ENCODE data around the gene EXTL1. TPM values are rescaled to one million over a fixed set of nuclear protein-coding genes. Genes with fewer than 3 reads are reported as not detected.
A peak's percentile ranks its signal among the peaks of the same experiment; 100 is the strongest.

EXTL1 gene
- total RNA-seq, 1 donor from 2014 or later, result 39.9 TPM

DNA sequence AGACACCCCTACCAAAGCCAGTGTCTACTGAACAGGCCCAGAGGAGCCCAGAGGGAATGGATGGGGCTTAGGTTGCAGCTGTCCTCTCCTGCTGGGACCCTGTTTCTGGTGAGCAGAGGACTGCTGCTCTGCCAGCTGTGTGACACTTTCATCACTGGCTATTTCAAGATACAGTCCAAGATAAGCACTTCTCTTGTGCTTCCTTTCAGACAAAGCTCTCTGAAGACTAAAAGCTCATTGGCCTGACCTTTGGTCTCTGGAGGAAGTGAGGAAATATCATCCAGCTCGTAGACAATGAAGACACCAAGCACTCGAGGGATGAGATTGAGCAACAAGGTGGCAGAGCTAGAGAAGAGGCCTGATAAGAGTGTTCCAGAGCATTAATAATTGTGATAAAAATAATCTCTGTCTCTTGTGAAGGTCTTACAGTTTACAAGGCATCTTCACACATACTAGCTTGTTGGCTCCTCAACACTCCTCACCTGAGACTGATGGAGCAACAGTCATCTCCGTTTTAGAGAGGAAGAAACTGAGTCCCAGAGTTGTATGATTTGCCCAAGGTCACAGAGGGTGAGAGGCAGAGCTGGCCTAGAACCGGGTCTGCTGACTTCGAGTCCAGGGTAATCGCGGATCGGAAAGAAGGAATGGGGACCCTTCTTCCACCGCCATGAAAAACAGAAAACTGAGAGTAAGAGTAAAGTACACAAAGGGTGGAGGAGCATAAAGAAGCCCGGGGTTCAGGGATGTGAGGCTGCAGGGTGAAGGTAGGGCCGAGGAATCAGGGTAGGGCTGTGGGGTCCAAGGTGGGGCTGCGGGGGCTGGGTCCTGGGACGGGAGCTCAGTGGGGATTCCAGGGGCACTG, 24.4 kb upstream of the EXTL1 start:
- ATAC-seq, result peak; percentile 76

DNA sequence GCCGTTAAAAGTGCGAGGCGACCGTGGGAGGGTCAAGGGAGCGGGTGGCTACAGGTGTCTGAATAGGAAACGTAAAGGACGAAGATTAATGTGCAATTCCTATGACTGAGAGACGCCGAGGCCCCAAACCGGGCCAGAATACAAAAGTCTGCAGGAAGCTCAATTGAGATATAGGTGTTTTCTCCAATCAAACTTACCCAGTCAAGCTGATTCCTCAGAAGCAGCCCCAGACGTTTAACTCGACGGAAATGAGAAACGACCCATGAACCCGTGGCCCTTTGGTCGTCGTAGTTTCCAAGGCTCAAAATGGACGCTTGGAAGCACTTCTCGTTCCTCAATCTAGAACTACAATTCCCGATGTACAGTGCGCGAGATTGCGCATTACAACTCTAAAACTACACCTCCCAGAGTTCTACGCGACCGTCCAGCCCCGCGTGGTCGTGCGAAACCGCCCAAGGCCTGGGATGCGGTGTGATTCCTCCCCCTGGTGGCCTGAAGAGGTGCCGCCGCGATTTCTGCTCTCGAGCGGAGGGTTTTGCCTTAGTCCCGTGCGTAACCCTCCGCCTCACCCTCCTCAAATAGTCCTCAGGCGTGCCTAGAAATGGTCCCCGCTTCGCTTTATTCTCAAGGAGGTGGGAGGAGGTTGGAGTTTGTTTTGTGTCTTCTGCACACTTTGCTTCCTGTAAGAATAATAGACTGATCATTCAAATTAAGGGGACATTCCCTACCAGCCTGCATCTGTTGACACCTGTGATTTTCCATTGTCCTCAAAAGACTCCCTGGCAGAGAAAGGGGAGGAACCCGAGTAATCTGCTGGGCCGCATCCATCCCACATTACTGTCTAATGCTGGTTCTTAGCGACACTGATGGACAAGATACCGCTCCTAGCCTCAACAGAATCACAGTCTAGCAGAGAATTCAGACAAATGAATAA, 23.5 kb upstream of the EXTL1 start, which contains the start of gene PAFAH2:
TSS of gene PAFAH2 (minus strand) at position 236 of the 934 bp plus-strand sequence. CDS start 7,247 bp downstream, outside the sequence.
- intact Hi-C loops (cut with DNase I), result loop anchor here (5.0 kb wide), 1 partner anchor 96 kb away; no protein-coding TSS in a partner anchor
- DNase-seq (ENCODE audit: low spot score) (peak; percentile 98), ATAC-seq (peak; percentile 99)

More for the DNA sequence above, 24.4 kb upstream of the EXTL1 start:
- no peak for DNase-seq (ENCODE audit: low spot score)
- intact Hi-C loops (cut with DNase I), result loop anchor here (5.0 kb wide), 1 partner anchor 95 kb away; no protein-coding TSS in a partner anchor

DNA sequence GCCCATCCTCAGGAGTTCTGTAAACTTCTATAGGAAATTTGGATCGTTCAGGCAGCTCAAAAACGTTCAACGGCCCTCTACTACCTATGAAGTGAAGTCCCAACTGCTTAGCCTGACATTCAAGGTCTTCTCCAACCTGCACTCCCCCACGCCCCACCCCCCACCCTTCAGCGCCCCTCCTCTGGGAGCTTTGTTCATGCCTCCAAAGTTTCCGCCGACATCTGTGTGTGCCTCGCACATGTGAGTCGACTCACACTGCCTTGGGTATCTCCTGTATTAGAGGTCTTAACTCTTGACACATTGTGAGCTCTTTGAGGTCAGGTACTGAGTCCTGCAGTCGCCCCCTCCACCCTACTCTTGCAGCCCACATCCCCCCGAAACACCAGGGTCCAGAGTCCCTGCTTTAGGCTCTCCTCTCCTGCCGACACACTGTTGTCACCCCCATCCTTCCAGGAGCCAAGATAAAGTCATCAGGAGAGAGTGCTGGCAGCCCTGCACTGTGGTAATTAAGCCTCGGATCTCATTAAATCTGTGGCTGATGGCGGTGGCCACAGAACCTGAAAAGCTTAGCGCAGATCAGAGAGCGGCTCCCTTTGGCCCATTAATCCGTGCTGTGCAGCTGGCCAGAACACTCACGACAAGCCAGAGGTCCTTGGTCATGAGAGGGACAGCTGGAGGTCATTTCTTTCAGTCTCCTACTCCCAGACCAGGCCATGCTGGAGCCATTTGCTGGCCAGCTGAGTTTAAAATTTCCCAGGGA, 22.4 kb upstream of the EXTL1 start:
- DNase-seq (ENCODE audit: low spot score) (no peak), ATAC-seq (no peak)
- intact Hi-C loops (cut with DNase I), result loop anchor here (5.0 kb wide), 1 partner anchor 97 kb away; no protein-coding TSS in a partner anchor

DNA sequence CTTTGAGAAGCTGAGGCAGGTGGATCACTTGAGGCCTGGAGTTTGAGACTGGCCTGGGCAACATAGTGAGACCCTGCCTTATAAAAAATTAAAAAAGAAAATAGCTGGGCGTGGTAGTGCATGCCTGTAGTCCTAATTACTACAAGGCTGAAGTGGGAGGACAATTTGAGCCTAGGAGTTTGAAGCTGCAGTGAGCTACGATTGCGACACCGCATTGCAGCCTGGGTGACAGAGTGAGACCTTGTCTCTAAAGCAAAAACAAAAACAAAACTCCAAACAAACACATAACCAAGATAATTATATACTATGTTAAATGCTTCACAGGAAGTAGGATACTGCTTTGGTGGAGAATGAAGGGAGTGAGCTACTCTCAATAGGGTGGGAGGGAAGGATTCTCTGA, 18.3 kb upstream of the EXTL1 start:
- ATAC-seq (no peak), DNase-seq (ENCODE audit: low spot score) (no peak)
- intact Hi-C loops (cut with DNase I), result no loop called here

DNA sequence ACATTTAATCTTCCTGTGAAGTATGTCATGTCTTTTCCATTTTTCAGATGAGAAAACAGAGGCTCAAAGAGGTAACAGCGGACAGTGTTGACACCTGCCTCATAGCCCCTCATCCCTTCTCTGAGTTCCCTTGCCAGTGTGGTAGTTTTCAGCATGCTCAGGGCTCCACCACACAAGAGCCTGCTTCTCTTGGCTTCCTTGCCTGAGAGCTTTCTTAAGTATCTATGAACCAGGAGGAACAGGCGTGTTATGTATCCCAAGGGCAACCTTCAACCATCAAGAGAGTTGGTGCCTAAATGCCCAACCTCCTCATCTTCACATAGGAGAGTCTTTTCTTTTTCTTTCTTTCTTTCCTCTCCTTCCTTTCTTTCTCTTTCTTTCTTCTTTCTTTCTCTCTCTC, 17.8 kb upstream of the EXTL1 start:
- DNase-seq (ENCODE audit: low spot score), result no peak
- intact Hi-C loops (cut with DNase I), result no loop called here
- ATAC-seq, result no peak

DNA sequence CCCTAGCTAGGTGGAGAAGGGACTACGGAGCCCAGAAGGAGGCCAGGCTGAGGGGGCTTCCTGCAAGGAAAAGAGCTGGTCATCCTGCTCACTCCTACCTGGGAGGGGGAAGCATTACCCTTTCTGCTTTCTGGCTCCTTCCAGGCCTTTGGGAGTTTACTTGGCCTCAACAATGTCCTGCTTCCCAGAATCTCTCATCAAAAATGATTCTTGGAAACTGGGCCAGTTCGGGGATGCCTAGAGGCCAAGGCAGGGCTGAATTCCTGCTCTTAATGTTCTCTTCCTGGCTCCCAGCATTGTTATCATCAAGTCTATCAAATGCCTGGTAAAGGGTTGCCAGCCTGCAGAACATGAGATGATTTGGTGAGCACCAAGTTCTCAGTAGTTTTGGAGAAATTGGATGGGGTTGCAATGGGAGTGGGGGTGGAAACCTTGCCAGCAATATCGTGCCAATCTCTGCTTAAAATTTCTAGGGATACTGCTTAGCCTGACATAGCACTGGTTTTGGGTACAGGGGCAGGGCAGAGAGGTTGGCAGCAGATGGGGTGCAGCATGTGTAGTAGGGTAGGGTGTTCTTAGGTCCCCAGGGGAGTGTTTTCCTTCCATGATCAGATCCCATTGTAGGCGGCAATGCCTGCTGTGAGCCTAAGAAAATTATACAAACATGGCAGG, 16.0 kb upstream of the EXTL1 start:
- DNase-seq (ENCODE audit: low spot score) (no peak), ATAC-seq (peak; percentile 84)
- intact Hi-C loops (cut with DNase I), result no loop called here

DNA sequence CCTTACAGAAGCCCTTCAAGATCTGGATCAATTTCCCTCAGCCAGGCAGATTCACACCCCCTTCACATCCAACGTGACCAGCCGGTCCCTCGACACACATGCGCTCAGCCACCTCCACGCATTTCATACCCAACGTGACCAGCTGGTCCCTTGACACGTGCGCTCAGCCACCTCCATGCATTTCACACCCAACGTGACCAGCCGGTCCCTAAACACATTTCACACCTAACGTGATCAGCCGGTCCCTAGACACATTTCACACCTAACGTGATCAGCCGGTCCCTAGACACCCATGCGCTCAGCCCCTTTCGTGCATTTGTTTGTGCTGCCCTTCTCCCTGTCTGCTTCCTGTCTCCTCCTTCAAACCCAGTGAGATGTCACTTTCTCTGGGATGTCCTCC, 14.9 kb upstream of the EXTL1 start:
- DNase-seq (ENCODE audit: low spot score) (no peak), ATAC-seq (no peak)
- intact Hi-C loops (cut with DNase I), result no loop called here

DNA sequence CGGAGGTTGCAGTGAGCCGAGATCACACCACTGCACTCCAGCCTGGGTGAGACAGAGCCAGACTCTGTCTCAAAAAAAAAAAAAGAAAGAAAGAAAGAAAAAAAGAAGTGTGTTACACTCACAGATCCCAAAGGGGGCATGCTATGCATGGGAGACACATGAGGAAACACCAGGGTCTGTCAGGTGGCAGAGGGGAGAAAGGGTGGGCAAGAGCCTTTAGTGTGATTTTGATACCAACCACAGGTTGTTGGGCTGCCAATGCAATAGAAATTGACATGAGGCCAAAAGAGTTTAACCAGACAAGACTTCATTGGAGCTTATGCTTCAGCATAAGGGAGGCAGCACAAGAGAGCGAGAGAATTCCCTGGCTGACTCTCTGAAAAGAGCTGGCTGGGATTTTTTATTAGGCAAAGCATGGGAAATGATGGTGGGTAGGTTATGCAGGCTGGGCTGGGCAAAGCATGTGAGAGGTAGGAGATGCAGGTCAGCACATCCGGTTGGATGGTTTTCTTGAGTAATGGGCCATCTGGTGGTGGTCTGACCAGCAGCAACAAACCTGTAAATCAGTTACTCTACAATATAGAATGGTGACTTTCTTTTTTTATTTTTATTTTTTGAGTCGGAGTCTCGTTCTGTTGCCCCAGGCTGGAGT, 11.7 kb upstream of the EXTL1 start:
- ATAC-seq (no peak), DNase-seq (ENCODE audit: low spot score) (no peak)
- intact Hi-C loops (cut with DNase I), result no loop called here

DNA sequence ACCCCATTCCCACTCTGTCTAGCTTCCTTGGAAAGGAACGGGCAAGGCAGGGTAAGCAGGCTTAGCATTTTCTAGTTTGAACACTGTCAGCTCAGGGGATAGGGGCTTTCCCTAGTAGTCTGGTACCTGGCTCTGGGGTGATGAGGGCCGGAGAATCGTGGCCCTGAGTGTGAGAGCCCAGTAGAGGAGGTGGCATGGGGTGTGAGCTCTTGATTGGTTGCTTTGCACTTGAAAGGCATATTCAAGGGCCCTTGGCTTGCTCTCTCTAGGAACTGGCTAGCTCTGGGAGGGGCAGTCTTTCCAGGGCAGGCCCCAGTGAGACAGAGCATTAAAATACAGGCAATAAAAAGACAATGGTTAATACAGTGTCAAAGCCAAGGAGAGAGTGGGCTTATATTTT, 10.8 kb upstream of the EXTL1 start:
- DNase-seq (ENCODE audit: low spot score) (no peak), ATAC-seq (no peak)
- intact Hi-C loops (cut with DNase I), result no loop called here

DNA sequence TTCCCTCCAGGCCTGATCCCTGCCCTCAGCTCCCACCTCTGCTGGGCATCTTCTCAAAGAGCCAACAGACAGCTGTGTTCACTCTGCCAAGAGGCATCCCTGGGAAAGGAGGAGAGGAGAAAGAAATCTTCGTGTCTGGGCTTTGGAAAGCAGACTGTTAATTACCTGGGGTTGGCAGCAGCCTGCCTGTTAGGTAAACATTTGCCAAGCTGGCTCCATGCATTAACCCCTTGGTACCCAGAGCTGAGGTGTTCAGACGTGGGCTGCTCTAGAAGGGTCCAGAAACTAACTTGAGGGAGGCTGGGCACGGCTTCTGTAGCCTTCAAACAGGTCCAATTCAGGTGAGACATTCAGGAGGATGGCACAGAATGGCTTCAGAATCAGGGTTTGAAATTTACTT, 8.7 kb upstream of the EXTL1 start:
- intact Hi-C loops (cut with DNase I), result no loop called here
- ATAC-seq, result no peak
- no peak for DNase-seq (ENCODE audit: low spot score)

DNA sequence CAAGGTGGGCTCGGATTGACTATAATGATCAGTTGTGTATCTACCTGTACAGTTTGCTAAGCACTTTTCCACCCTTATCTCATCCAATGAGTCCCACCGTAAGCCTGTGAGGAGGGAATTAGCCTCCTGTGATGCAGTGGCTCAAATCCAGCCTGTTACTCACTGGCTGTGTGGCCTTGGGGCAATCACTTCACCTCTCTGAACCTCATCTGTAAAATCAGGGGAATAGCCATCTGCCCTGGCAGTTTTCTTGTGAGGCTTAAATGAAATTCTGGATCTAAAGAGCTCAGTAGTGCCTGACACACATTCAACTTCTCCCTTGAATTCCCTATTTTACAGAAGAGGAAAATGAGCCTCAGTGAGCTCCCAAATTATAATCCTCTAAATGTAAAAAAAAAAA, 7.4 kb upstream of the EXTL1 start:
- intact Hi-C loops (cut with DNase I), result no loop called here
- no peak for DNase-seq (ENCODE audit: low spot score)
- no peak for ATAC-seq

DNA sequence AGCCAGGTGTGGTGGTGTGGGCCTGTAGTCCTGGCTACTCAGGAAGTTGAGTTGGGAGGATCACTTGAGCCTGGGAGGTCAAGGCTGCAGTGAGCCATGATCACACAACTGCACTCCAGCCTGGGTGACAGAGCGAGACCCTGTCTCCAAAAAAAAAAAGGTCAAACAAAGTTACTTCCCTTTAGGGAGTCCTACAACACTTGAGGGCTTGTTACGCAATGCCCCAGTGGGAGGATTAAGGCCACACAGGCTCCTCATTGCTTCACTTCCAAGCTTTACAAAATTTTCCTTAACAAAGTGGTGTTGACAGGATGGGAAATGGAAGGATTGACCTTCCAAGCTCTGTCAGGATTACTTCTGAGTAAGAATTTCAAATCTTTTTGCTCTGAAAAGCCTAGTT, 6.2 kb upstream of the EXTL1 start:
- intact Hi-C loops (cut with DNase I), result no loop called here
- DNase-seq (ENCODE audit: low spot score) (no peak), ATAC-seq (peak; percentile 82)

DNA sequence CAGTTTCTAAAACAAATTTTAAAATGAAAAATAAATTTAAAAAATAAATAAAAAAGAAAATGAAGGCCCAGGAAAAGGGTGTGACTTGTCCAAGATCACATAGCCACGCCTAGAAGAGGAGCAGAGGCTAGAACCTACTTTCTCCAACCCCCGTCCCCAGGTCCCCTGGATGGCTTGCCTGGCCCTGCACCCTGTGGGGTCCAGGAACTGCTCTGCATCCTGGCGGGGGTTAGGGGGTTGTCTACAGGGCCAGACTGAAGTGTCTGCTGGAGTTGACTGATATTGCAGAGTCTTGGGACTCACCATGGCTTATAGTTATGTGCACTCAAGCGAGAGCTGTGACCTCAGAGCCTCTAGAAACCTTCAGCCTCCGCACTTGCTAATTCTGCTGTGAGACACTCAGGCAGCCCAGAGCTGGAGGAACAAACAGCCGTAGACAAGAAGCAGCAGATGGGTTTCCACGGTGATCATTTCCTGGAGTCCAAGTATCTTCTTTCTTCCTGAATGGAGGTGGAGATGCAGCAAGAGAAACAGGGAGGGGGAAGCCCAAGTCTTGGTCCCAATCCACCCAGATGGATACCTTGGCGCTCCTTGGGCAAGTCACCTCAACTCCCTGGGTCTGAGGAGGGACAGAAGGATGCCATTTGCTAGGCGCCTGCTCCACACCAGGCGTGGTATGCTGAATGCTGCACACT, 5.2 kb upstream of the EXTL1 start:
- DNase-seq (ENCODE audit: low spot score) (no peak), ATAC-seq (no peak)
- intact Hi-C loops (cut with DNase I), result no loop called here

DNA sequence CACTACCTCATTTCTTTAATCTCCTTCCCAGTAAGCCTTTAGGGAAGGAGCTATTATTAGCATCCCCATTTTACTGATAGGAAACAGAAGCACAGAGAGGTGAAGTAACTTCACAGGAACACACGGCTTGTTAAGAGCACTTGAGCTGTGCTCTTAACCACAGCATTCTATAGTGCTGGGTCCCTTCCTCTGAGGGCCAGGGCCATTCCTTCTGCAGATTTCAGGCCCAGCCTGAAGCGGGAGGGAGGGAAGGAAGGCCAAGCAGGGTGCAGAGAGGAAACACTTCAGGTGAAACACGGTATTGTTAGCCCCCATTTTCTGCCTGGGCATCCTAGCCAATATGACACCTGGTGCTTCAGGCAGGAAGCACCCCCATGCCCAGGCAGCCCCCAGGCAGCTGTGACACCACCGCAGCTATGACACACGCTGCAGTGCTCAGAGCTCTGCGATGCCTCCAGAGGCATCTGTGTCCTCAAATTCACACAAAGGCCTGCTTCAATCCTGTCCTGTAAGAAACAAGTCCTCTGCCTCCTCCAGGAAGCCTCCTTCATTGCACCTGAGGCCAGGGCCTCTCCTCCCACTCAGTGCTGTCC, 4.5 kb upstream of the EXTL1 start:
- ATAC-seq (no peak), DNase-seq (ENCODE audit: low spot score) (no peak)
- intact Hi-C loops (cut with DNase I), result no loop called here

DNA sequence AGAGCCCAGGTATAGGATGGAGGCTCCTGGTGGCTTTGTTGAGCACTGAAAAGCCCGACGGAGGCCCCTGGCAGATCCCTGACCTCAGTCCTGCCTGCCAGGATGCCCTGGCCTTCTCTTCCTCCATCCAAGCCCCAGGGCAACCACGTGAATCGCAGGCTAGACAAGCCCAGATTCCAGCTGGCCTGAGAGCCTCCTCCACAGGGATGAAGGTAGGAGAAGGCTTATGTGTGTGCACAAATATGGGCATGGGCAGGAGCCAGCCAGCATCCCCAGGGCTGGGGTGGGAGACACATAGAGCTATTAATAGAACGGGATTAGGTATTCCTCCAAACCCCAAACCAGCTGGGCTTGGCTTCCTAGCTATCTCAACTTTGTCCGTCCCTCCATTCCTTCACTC, 4.0 kb upstream of the EXTL1 start:
- no peak for ATAC-seq
- no peak for DNase-seq (ENCODE audit: low spot score)
- intact Hi-C loops (cut with DNase I), result no loop called here

DNA sequence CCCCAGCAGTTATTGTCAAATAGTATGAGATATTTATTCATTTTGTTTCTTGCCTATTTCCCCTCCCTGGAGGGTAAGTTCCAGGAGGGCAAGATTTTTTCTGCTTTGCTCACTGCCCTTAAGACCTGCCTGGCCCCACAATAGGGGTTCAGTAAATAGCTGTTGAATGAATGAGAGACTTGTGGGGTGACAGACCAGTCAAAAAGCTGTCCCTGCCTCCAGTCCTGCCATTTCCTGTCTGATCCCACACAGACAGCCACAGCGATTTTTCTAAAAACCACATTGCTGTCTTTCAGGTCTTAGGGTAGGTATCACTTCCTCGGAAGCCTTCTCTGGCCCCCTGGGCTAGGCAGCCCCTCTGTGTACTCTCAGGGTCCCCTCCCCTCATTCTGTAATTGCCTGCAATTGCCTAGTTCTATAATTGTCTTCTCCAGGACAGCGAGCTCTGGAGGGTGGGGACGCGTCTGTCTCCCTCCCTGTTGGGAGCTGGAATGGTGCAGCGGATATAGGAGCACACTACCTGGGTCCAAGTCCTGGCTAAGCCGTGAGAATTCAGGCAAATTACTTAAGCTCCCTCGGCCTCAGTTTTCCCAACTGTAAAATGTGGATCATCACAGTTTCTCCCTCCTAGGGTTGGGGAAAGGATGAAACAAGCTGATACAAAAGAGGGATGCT, 1.8 kb upstream of the EXTL1 start:
- no peak for ATAC-seq
- DNase-seq (ENCODE audit: low spot score), result no peak

More for the DNA sequence above, 1.8 kb upstream of the EXTL1 start:
- intact Hi-C loops (cut with DNase I), result no loop called here
